HepG2 (cell line): ENCODE data around the gene FABP1. TPM values are rescaled to one million over a fixed set of nuclear protein-coding genes. Genes with fewer than 3 reads are reported as not detected.

ENCODE experiments used
- AGO1 ChIP-seq: fragments of 200-400 bp; formaldehyde crosslinking; IDR thresholded peaks from 2 replicates; pipeline ENCODE4 v1.6.1; 2017; ENCODE audit warnings: mild to moderate bottlenecking, low read depth, low read length, moderate library complexity; ENCODE audit not compliant: poor library complexity, severe bottlenecking
- AKAP8 ChIP-seq: sonication (generic); formaldehyde crosslinking; IDR thresholded peaks from 2 replicates; pipeline ENCODE4 v1.5.1; 2020; ENCODE audit warnings: mild to moderate bottlenecking, missing genetic modification reagents
- CEBPG ChIP-seq: IDR thresholded peaks from 2 replicates; pipeline ENCODE4 v1.6.1; 2016
- CEBPZ ChIP-seq: IDR thresholded peaks from 2 replicates; pipeline ENCODE4 v1.6.1; 2012; ENCODE audit warnings: low read length, improper control_type of control experiment
- KLF11 ChIP-seq: IDR thresholded peaks from 2 replicates; pipeline ENCODE4 v1.6.1; 2016; ENCODE audit warnings: missing compliant biosample characterization
- RAD51 ChIP-seq: fragments of 450-650 bp; IDR thresholded peaks from 2 replicates; pipeline ENCODE4 v1.6.1; 2016; ENCODE audit warnings: borderline replicate concordance
- THAP9 ChIP-seq: sonication (generic); formaldehyde crosslinking; IDR thresholded peaks from 2 replicates; pipeline ENCODE4; 2020; ENCODE audit warnings: missing genetic modification reagents, mild to moderate bottlenecking, borderline replicate concordance
- ZBTB43 ChIP-seq: sonication (generic); formaldehyde crosslinking; conservative IDR thresholded peaks from 2 replicates; pipeline ENCODE4 v1.4.0; 2020; ENCODE audit warnings: missing genetic modification reagents
- ZFP82 ChIP-seq: sonication (generic); formaldehyde crosslinking; IDR thresholded peaks from 2 replicates; pipeline ENCODE4 v1.5.1; 2020; ENCODE audit warnings: mild to moderate bottlenecking, missing genetic modification reagents, borderline replicate concordance
- ZNF235 ChIP-seq: sonication (generic); formaldehyde crosslinking; IDR thresholded peaks from 2 replicates; pipeline ENCODE4 v1.8.1; 2023; ENCODE audit warnings: mild to moderate bottlenecking, missing genetic modification reagents, borderline replicate concordance
- ZNF484 ChIP-seq: sonication (generic); formaldehyde crosslinking; IDR thresholded peaks from 2 replicates; pipeline ENCODE4 v1.5.1; 2020; ENCODE audit warnings: mild to moderate bottlenecking, low read depth, missing genetic modification reagents, borderline replicate concordance
- polyA plus RNA-seq, 8 experiments: library from polyadenylated mRNA; depleted of rRNA in 3 of 8; stranded (reverse) in 7 of 8; unstranded in 1 of 8; fragments of >200 nt; fragmentation: Illumina TruSeq in 4 of 8; extraction: Trizol in 4 of 8; gene quantifications; 2 replicates each; pipeline versions ENCODE4 v1.2.1 to v1.2.3, GENCODE V29; 2011 to 2016; ENCODE audit warnings: low read depth in 4 of 8, missing spikeins in 1 of 8, mixed read lengths in 1 of 8; ENCODE audit not compliant: insufficient read depth in 1 of 8
- total RNA-seq, 5 experiments: library from RNA; depleted of rRNA; stranded (reverse); fragments of >200 nt; fragmentation: Illumina TruSeq; extraction: Trizol; gene quantifications; 2 replicates each; pipeline ENCODE4 v1.2.3, GENCODE V29; 2016; ENCODE audit warnings: low read depth in 1 of 5

The FABP1 gene
- total and polyA plus RNA-seq, 2 of the 13 experiments (the other 11 are each of a cell fraction or from before 2014, with no cell fraction given) = 644 to 1,608 TPM

GRCh38 chr2:88165332-88166003 is 37.6 kb upstream of the FABP1 start (continued):
- TF ChIP-seq ZBTB43 (CRISPR knock-in tag) (no peak), ZNF484 (no peak), AGO1 (no peak), AKAP8 (CRISPR knock-in tag) (no peak), CEBPZ (no peak), RAD51 (no peak), ZFP82 (CRISPR knock-in tag) (no peak), KLF11 (CRISPR knock-in tag) (no peak), ZNF235 (no peak), THAP9 (CRISPR knock-in tag) (no peak), CEBPG (CRISPR knock-in tag) (no peak)
